ENCODE measurements around the gene DMD. TPM values are rescaled to one million over a fixed set of nuclear protein-coding genes. Genes with fewer than 3 reads are reported as not detected.

The DMD gene
- total RNA-seq, 3 donors from 2014 or later, result 11.2 to 140 (median 12.6) TPM

DNA sequence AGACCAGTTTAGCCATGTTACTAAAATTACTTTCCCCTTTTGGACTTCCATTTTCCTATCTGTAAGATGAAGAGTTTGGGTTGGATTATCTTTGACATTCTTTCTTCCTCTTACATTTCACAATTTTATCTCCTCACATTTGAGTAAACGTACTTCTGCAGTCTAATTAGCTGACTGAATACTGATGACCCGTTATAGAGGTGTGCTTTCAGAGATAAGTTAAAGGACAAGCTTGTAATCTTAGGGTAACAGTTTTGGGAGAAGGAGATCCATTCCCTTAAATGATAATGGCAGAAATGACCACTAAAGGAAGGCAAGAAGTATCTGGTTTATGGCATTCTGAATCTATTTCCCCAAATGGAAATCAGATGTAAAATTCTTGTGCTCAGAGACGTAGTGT is 1916.9 kb downstream of the DMD start:
- Histone ChIP-seq H3K36me3 (ENCODE audit: low read depth) (no peaks in the 10 kb centered on the region), H3K4me3 (no peak overlapping the region), H3K4me1 (ENCODE audit: low read depth) (no peaks in the 10 kb centered on the region), H3K9me3 (no peaks in the 10 kb centered on the region)
- no peak for ATAC-seq
- DNase-seq, result no peak
- intact Hi-C loops (cut with DNase I, micrococcal nuclease), result no loop called here
- TF ChIP-seq, protein P1, sequence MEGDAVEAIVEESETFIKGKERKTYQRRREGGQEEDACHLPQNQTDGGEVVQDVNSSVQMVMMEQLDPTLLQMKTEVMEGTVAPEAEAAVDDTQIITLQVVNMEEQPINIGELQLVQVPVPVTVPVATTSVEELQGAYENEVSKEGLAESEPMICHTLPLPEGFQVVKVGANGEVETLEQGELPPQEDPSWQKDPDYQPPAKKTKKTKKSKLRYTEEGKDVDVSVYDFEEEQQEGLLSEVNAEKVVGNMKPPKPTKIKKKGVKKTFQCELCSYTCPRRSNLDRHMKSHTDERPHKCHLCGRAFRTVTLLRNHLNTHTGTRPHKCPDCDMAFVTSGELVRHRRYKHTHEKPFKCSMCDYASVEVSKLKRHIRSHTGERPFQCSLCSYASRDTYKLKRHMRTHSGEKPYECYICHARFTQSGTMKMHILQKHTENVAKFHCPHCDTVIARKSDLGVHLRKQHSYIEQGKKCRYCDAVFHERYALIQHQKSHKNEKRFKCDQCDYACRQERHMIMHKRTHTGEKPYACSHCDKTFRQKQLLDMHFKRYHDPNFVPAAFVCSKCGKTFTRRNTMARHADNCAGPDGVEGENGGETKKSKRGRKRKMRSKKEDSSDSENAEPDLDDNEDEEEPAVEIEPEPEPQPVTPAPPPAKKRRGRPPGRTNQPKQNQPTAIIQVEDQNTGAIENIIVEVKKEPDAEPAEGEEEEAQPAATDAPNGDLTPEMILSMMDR (IDR thresholded peaks at IDR 0.05), result no peak

DNA sequence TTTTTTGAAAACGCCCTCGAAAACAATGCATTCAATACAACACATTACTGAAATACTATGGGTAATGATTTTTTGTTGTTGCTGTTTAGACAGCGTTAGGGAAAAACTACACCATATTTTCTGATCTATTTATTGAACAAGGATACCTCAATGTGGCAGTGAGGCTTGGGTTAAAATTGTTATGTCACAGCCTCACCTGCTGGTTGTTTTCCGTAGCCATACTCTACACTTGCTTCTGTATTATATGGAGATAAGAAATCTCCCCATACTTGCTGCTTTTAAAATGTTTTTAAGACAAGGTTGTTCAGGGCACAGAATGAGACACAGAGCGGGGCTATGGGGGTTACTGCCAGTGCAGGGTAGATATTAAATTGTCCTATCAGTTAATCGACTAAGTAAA is 1917.9 kb downstream of the DMD start:
- Histone ChIP-seq H3K36me3 (ENCODE audit: low read depth) (no peaks in the 10 kb centered on the region), H3K4me1 (ENCODE audit: low read depth) (no peaks in the 10 kb centered on the region), H3K4me3 (no peak overlapping the region), H3K9me3 (no peaks in the 10 kb centered on the region)
- intact Hi-C loops (cut with DNase I, micrococcal nuclease), result no loop called here
- TF ChIP-seq, protein P1 (IDR thresholded peaks at IDR 0.05), result no peak
- no peak for ATAC-seq
- DNase-seq, result peak in 1 of 3 donors; percentile 9

DNA sequence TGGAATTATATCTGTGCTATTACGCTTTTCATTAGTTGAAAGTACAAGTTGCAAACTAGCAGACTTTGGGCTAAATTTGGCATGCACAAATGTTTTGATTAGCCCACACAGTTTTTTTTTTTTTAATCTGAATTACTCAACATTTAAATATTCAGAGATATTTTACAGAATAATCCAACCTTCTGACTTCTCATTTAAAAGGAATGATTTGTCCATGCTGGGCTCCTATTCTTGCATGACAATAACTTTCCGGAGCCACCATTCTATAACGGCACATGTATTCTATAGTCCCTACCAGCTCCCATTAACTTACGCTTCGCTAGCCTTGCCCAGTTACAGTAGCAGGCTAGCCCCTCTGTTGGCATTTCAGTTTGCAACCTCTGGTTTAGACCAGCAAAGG is 1920.2 kb downstream of the DMD start:
- DNase-seq (no peak), ATAC-seq (no peak)
- TF ChIP-seq, protein P1 (IDR thresholded peaks at IDR 0.05), result no peak
- Histone ChIP-seq H3K4me3 (no peak overlapping the region), H3K36me3 (ENCODE audit: low read depth) (no peaks in the 10 kb centered on the region), H3K9me3 (no peaks in the 10 kb centered on the region), H3K4me1 (ENCODE audit: low read depth) (no peaks in the 10 kb centered on the region)
- intact Hi-C loops (cut with DNase I, micrococcal nuclease), result no loop called here

DNA sequence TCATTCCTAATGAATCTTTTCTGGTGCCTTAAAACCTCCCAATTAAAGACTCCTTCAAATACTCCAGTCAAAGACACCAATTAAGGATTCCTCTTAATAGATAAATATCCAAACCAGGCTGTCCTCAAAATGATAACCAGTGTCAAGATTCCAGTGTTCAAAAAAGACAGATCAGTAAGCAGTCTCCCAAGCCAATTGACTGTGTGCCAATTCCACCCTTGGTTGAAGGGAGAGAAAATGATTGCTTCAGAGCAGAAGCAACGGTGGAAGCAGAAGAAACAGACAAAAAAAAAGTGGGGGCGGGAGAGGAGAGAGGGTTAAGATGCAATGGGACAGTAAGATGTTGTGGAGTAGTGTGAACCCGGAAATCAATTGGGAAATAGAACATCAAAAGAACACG is 1923.5 kb downstream of the DMD start:
- ATAC-seq (no peak), DNase-seq (no peak)
- H3K36me3 ChIP-seq (ENCODE audit: low read depth), result no peaks in the 10 kb centered on the region
- no peaks in the 10 kb centered on the region for H3K9me3 ChIP-seq
- TF ChIP-seq, protein P1 (IDR thresholded peaks at IDR 0.05), result no peak
- no peaks in the 10 kb centered on the region for H3K4me1 ChIP-seq (ENCODE audit: low read depth)
- no peak overlapping the region for H3K4me3 ChIP-seq
- intact Hi-C loops (cut with DNase I, micrococcal nuclease), result no loop called here

DNA sequence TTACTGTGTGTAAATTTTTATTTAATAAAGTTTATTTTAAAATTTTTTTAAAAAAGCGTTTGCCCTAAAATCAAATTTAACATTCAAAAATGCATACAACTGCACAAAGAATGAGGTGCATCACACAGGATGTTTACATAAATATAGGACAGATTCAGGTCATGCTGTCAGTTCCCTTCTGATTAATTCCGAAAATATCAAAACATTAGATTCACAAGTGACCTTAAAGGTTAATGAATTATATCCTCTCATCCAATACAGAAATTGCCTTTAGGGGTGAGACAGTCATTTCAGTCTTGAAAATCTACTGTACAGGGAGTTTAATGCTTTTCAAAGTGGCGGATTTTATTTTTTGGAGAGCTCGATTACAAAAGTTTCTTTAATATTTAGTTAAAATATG is 1930.8 kb downstream of the DMD start:
- no peak for ATAC-seq
- intact Hi-C loops (cut with DNase I, micrococcal nuclease), result no loop called here
- Histone ChIP-seq H3K9me3 (no peaks in the 10 kb centered on the region), H3K4me1 (ENCODE audit: low read depth) (no peaks in the 10 kb centered on the region), H3K36me3 (ENCODE audit: low read depth) (no peaks in the 10 kb centered on the region), H3K4me3 (no peak overlapping the region)
- DNase-seq, result no peak
- TF ChIP-seq, protein P1 (IDR thresholded peaks at IDR 0.05), result no peak

DNA sequence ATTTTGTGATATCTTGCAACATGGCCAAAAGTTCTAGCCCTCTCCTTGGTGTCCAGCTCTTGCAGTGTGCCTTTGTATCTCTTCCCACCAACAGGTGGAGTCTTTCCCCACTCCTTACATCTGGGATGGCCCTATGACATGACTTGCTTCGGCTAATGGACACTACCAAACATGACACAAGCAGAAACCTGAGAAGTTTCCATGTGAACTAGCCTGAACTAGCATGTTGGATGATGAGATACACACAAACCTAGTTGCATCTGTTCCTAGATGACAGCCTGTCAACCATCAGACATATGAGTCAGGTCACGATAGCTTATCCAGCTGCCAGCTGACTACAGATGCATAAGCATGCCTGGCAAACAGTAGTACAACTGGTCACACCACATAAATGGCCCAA is 1932.0 kb downstream of the DMD start:
- TF ChIP-seq, protein P1 (IDR thresholded peaks at IDR 0.05), result no peak
- Histone ChIP-seq H3K9me3 (no peaks in the 10 kb centered on the region), H3K4me3 (no peak overlapping the region), H3K36me3 (ENCODE audit: low read depth) (no peaks in the 10 kb centered on the region), H3K4me1 (ENCODE audit: low read depth) (no peaks in the 10 kb centered on the region)
- intact Hi-C loops (cut with DNase I, micrococcal nuclease), result no loop called here
- no peak for ATAC-seq
- DNase-seq, result peak in 1 of 3 donors; percentile 2
